GM12892 (cell line): ENCODE data around the gene CRK.

Experiments
- POLR2A ChIP-seq: IDR thresholded peaks from 2 replicates; pipeline ENCODE4 v1.6.1; 2011; ENCODE audit warnings: low read depth, low read length, control low read depth
- POLR2AphosphoS5 ChIP-seq: IDR thresholded peaks from 2 replicates; pipeline ENCODE4 v1.6.1; 2011; ENCODE audit warnings: low read depth, low read length, control low read depth

GRCh38 chr17:1498233-1498632 is 42.2 kb upstream of the CRK start:
- TF ChIP-seq POLR2AphosphoS5 = no peak
- TF ChIP-seq POLR2A = no peak
